Activated B cell treated with CpG ODN at 0.5 μM for 24 hours (primary cell): Measurements from ENCODE around the gene NFX1. TPM values are rescaled to one million over a fixed set of nuclear protein-coding genes. Genes with fewer than 3 reads are reported as not detected.

Source experiments
- ATAC-seq: fragments of 200-7000 bp; cut with Tn5 transposase; one replicate; pipeline ENCODE4 v1.10.0; 2021; ENCODE audit warnings: low read depth, mild to moderate bottlenecking, moderate library complexity
- CTCF ChIA-PET: fragments of 350-600 bp; sonication (Branson Sonifier 250); formaldehyde crosslinking; loops from one replicate; lab custom pipeline; 2021; ENCODE audit warnings: antibody characterized with exemption; lab: Charles Lee
- POLR2A ChIA-PET: fragments of 350-600 bp; sonication (Branson Sonifier 250); formaldehyde crosslinking; loops from one replicate; lab custom pipeline; 2021; ENCODE audit warnings: antibody characterized with exemption; lab: Charles Lee
- DNase-seq: peaks from one replicate; pipeline ENCODE4 v3.0.0; 2022
- H3K27ac Mint-ChIP-seq: one replicate; pipeline ENCODE4 v1.8.0; 2020; ENCODE audit warnings: mixed read lengths
- H3K27me3 Mint-ChIP-seq: one replicate; pipeline ENCODE4 v1.8.0; 2021; ENCODE audit warnings: mixed read lengths
- H3K36me3 Mint-ChIP-seq: one replicate; pipeline ENCODE4 v1.8.0; 2021; ENCODE audit warnings: low read depth, mixed read lengths
- H3K4me1 Mint-ChIP-seq: one replicate; pipeline ENCODE4 v1.8.0; 2021; ENCODE audit warnings: mixed read lengths
- H3K4me3 Mint-ChIP-seq: one replicate; pipeline ENCODE4 v1.8.0; 2020; ENCODE audit warnings: mild to moderate bottlenecking, mixed read lengths
- H3K9me3 Mint-ChIP-seq: one replicate; pipeline ENCODE4 v1.8.0; 2020; ENCODE audit warnings: mixed read lengths
- CTCF ChIP-seq: fragments of 200-600 bp; IDR thresholded peaks from one replicate; pipeline ENCODE4 v1.8.0; 2022; ENCODE audit warnings: antibody characterized with exemption, mild to moderate bottlenecking
- intact Hi-C: fragments of 100-400 bp; cut with micrococcal nuclease; formaldehyde crosslinking; loops from one replicate; pipeline ENCODE4 v1.15.1; 2024
- total RNA-seq: library from RNA; stranded (reverse); gene quantifications from 2 replicates; pipeline ENCODE4 v1.2.3, GENCODE V29; 2022

NFX1 gene
- total RNA-seq, 1 donor from 2014 or later = 57.2 TPM

- intact Hi-C loops = loop anchor here (5.0 to 10.0 kb wide), 3 partner anchors 47 to 741 kb away; partner anchors contain the start of genes SMIM27, TOPORS and UBE2R2
- peaks cover 95% of the 10 kb centered on the region for H3K4me1 Mint-ChIP-seq
- TF ChIP-seq CTCF = no peak
- CTCF ChIA-PET = interaction anchor here (4.1 kb wide), 1 partner anchor 9 kb away, joined by 28 read pairs; no protein-coding TSS in a partner anchor
- H3K4me3 Mint-ChIP-seq = peak overlapping the region; percentile 56
- POLR2A ChIA-PET = interaction anchor here (0.7 kb wide), 1 partner anchor 214 kb away, joined by 4 read pairs; no protein-coding TSS in a partner anchor
- no peak for DNase-seq
- ATAC-seq = no peak
- peak overlapping the region; percentile 93 for H3K27ac Mint-ChIP-seq
- no peaks in the 10 kb centered on the region for H3K27me3 Mint-ChIP-seq
- no peaks in the 10 kb centered on the region for H3K9me3 Mint-ChIP-seq
- peaks cover 84% of the 10 kb centered on the region for H3K36me3 Mint-ChIP-seq
Observed at GRCh38 chr9:33295571-33295970, 5.3 kb downstream of the NFX1 start.

GRCh38 chr9:33297432-33297831 is 7.1 kb downstream of the NFX1 start:
- DNase-seq (peak; percentile 31), ATAC-seq (peak; percentile 90)
- POLR2A ChIA-PET = interaction anchor here (0.5 to 2.1 kb wide), 8 partner anchors 10 to 273 kb away, joined by 3 to 15 read pairs (median 5); partner anchors contain the start of genes B4GALT1, BAG1, CHMP5 and DNAJA1

GRCh38 chr9:33300546-33300945 is 10.2 kb downstream of the NFX1 start:
- peak overlapping the region; percentile 9 for H3K27ac Mint-ChIP-seq
- no peaks in the 10 kb centered on the region for H3K27me3 Mint-ChIP-seq
- ChIA-PET POLR2A (interaction anchor here (0.7 to 2.3 kb wide), 2 partner anchors 10 to 1217 kb away, joined by 5 to 8 read pairs; partner anchors contain the start of gene NFX1), CTCF (interaction anchor here (2.1 kb wide), 1 partner anchor 14 kb away, joined by 6 read pairs; no protein-coding TSS in a partner anchor)
- H3K36me3 Mint-ChIP-seq = peaks cover 77% of the 10 kb centered on the region
- no peak for ATAC-seq
- H3K9me3 Mint-ChIP-seq = no peaks in the 10 kb centered on the region
- no peak for TF ChIP-seq CTCF
- H3K4me1 Mint-ChIP-seq = peaks cover 57% of the 10 kb centered on the region
- intact Hi-C loops = no loop called here
- DNase-seq = no peak
- H3K4me3 Mint-ChIP-seq = no peak overlapping the region

More at GRCh38 chr9:33297432-33297831, 7.1 kb downstream of the NFX1 start:
- peaks cover 88% of the 10 kb centered on the region for H3K36me3 Mint-ChIP-seq
- H3K4me1 Mint-ChIP-seq = peaks cover 84% of the 10 kb centered on the region
- no peak for TF ChIP-seq CTCF
- intact Hi-C loops = loop anchor here (1.0 to 10.0 kb wide), 4 partner anchors 10 to 743 kb away; partner anchors contain the start of genes SMIM27, TOPORS and UBE2R2
- no peaks in the 10 kb centered on the region for H3K27me3 Mint-ChIP-seq
- H3K9me3 Mint-ChIP-seq = no peaks in the 10 kb centered on the region
- H3K4me3 Mint-ChIP-seq = peak overlapping the region; percentile 62
- CTCF ChIA-PET = interaction anchor here (1.3 to 4.1 kb wide), 2 partner anchors 10 to 13 kb away, joined by 3 to 28 read pairs; no protein-coding TSS in a partner anchor
- peak overlapping the region; percentile 93 for H3K27ac Mint-ChIP-seq

GRCh38 chr9:33304362-33304761 is 14.0 kb downstream of the NFX1 start:
- no peak overlapping the region for H3K27ac Mint-ChIP-seq
- no peak for ATAC-seq
- CTCF ChIA-PET = interaction anchor here (0.9 to 1.0 kb wide), 2 partner anchors 8 to 21 kb away, joined by 3 read pairs; no protein-coding TSS in a partner anchor
- peaks cover 18% of the 10 kb centered on the region for H3K4me1 Mint-ChIP-seq
- TF ChIP-seq CTCF = no peak
- DNase-seq = no peak
- intact Hi-C loops = no loop called here
- no peaks in the 10 kb centered on the region for H3K27me3 Mint-ChIP-seq
- peaks cover 70% of the 10 kb centered on the region for H3K36me3 Mint-ChIP-seq
- no peak overlapping the region for H3K4me3 Mint-ChIP-seq
- POLR2A ChIA-PET = interaction anchor here (0.8 kb wide), 1 partner anchor 14 kb away, joined by 5 read pairs; the partner anchor contains the start of gene NFX1
- H3K9me3 Mint-ChIP-seq = no peaks in the 10 kb centered on the region

GRCh38 chr9:33306037-33306436 is 15.7 kb downstream of the NFX1 start:
- Mint-ChIP-seq H3K27ac (no peak overlapping the region), H3K4me1 (peaks cover 5% of the 10 kb centered on the region), H3K27me3 (no peaks in the 10 kb centered on the region), H3K9me3 (no peaks in the 10 kb centered on the region), H3K4me3 (no peak overlapping the region), H3K36me3 (peaks cover 72% of the 10 kb centered on the region)
- ChIA-PET POLR2A (no interaction called here), CTCF (no interaction called here)
- intact Hi-C loops = no loop called here
- TF ChIP-seq CTCF = no peak
- no peak for DNase-seq
- no peak for ATAC-seq
